HG02759 (cell line): ENCODE measurements around the gene GCH1.
A peak's percentile ranks its signal among the peaks of the same experiment; 100 is the strongest.
"Not testable (repeated sequence)": the region's sequence is repeated elsewhere in the genome, so short reads cannot be mapped to it uniquely, and the experiment has no call there.

Experiments
- ATAC-seq: cut with Tn5 transposase; IDR thresholded peaks from one replicate; pipeline ENCODE4 v1.9.1; 2021; ENCODE audit warnings: mild to moderate bottlenecking, moderate library complexity; ENCODE audit not compliant: unreplicated experiment

The GCH1 gene

DNA sequence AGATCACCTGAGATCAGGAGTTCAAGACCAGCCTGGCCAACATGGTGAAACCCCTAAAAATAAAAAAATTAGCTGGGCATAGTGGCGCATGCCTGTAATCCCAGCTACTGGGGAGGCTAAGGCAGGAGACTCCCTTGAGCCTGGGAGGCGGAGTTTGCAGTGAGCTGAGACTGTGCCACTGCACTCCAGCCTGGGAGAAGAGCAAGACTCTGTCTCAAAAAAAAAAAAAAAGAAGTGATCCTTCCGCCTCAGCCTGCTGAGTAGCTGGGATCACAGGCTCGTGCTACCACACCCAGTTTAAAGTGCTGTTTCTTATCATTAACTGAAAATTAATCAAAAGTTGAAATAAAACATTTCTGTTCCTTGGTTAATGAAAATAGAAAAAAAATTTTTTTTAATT lies 6.3 kb upstream of the GCH1 start:
- ATAC-seq: not testable (repeated sequence)

DNA sequence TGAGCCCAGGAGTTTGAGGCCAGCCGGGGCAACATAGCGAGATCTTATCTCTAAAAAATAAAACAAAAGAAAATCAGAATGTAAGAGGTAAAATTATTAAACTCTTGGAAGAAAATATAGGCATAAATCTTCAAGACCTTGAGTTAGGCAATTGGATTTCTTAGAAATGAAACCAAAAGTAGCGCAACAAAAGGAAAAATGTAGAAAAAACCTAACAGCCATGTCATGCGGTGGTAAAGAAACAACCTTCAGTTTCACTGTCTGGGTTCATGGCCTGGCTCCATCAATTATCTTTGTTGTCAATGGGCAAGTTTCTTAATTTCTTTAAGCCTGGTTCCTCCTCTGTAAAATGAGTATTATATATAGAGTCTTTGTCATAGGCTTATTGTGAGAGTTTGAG lies 5.6 kb upstream of the GCH1 start:
- no peak for ATAC-seq

DNA sequence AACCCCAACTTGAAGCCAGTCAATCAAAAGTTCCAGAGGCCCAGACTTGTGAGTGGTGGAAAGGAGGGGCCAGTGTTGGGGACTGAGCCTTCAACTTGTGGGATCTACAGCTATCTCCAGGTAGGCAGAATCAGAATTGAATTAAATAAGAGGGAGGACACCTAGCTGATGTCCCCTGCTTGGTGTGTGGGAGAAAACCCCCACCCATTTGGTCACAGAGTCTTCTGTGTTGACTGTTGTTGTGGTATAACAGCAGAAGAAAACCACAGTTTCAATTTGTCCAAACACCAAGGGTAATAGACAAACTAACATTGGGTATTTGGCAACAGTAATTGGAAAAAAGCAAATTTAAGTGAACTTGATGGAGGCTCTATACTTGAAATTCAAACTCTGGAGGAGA lies 3.4 kb upstream of the GCH1 start:
- no peak for ATAC-seq

DNA sequence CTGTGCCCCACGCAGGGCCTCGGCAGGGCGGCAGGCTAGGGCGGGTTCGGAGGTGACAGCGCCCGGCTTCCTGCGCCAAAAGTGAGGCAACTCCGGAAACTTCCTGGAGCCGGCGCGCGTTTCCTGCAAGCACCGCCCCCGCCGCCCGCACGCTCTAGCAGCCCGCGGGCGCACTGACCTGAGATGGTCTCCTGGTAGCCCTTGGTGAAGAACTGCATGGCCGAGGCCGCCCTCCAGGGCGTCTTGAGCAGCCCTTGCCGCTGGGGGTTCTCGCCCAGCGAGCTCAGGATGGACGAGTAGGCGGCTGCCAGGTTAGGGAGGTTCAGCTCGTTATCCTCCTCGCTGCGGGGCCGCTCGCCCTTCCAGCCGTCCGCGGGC lies 494 bp downstream of the GCH1 start:
- peak; percentile 57 for ATAC-seq

DNA sequence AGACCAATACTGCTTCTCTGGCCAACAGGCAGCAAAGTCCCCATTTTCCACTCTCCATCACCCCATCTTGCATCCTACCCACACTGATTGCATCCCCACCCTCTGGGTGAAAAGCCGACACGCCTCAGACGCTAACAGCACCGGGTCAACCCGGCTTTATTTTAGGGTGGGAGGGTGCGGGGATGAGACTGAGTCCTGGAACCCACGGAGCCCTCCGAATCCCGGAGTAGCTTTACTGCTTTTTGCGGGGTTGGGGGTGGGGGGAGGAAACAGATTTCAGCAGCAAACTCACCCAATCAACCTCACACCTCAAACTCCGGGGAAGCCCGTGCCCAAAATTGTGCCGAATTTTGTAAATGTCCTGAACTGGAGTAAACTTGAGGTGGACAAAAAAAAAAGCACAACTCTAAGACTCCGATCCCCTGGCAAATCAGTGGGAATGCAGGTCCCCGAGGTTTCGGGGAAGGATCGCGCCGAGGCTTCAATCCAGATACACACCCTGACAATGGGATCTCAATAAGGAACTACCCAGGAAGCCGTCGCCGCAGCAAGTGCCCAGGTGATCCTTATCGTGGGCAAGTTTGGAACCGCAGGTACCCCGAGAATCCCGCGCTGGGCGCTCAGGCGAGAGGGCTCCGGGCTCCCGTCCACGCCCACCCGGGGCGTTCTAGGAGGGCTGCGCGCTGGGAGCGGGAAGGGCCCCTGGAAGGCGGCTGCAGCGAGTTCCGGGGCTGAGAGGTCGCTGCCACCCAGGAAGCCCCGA lies 1.1 kb downstream of the GCH1 start:
- no peak for ATAC-seq

DNA sequence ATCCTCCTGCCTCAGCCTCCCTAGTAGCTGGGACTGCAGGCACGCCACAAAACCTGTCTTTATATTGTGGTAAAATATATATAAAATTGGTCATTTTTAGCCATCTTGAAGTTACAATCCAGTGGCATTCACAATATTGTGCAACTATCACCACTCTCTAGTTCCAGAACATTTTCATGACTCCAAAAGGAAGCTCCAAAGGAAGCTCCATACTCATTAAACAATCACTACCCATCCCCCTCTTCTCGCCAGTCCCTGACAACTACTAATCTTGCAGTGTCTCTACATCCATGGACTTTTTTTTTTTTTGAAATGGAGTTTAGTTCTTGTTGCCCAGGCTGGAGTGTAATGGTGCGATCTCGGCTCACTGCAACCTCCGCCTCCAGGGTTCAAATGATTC lies 3.1 kb downstream of the GCH1 start:
- no peak for ATAC-seq

DNA sequence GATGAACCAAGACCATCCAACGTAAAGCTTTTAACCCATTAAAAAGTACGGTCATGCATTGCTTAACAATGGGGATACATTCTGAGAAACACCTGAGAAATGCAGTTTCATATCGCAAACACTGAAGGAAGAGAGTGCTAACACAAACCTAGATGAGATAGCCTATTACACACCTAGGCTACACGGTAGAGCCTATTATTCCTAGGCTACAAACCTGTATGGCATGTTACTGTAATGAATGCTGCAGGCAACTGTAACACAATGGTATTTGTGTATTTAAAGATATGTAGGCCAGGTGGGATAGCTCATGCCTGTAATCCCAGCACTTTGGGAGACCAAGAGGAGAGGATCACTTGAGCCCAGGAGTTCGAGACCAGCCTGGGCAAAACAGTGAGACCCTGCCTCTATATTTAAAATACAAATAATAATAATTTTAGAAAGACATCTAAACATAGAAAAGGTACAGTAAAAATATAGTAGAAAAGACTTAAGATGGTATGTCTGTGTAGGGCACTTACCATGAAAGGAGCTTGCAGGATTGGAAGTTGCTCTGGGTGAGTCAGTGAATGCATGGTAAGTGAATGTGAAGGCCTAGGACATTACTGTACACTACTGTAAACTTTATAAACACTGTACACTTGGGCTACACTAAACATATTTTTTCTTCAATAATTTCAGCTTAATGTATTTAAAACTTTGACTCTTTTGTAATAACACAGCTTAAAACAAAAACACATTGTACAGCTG lies 4.6 kb downstream of the GCH1 start:
- not testable (repeated sequence) for ATAC-seq

DNA sequence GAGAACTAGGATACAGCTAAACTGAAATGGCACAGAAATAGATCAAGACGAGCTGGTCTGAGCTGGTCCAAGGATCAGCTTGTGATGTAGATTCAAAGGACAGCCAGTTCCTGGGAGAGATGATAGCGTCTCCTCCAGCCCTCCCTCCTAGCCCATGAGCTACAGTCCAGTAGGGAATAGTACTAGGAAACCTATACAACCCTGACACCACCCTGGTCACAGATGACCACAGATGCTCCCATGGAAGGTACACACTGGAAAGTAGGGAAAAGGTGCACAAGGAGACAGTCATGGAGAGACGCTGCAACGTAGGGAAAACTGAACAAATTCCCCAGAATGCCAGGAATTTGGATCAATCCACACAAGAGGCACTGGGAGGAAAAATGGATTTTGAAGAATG lies 6.9 kb downstream of the GCH1 start:
- ATAC-seq: no peak

DNA sequence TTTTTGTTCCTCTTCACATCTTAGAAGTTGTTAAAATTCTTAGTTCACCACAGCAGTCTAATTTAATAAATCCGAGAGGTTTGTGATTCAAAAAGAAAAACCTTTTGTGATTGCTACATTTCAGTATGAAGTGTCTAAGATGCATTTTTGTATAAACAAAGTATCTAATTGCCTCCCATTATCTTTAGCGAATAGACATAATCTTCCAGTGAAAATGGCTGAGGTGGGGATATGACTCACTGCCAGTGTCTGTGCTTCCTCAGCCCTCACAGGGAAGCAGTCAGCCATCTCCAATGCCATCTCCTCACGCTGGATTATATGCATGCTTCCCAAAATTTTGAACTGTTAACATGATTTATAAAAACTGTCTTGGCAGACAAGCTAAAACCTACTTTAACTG lies 7.6 kb downstream of the GCH1 start:
- no peak for ATAC-seq

DNA sequence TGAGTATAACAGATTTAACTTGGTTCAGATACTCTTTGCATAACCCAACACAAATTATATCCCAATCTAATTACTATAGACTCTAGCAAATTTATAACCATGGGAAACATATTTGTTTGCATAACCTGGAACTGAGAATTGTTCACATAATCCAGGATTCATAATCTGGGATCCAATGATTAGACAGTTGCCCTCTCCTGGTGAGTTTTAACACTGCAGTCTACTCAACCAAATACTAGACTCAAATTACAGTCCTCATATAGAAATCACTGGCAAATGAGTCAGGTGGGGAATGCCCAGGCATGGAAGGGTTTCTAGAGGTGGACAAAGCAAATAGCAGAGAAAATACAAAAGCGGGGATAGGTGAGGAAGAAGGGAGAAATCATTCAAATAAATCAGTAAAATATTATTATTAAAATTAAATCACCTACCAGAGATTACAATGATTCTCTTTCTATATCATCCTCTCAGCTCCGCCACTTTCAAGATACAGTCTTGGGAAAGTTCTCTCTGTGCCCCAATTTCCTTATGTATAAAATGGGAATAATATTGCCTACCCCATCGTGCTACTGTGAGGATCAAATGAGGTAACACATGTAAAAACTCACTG lies 9.4 kb downstream of the GCH1 start:
- ATAC-seq: no peak

DNA sequence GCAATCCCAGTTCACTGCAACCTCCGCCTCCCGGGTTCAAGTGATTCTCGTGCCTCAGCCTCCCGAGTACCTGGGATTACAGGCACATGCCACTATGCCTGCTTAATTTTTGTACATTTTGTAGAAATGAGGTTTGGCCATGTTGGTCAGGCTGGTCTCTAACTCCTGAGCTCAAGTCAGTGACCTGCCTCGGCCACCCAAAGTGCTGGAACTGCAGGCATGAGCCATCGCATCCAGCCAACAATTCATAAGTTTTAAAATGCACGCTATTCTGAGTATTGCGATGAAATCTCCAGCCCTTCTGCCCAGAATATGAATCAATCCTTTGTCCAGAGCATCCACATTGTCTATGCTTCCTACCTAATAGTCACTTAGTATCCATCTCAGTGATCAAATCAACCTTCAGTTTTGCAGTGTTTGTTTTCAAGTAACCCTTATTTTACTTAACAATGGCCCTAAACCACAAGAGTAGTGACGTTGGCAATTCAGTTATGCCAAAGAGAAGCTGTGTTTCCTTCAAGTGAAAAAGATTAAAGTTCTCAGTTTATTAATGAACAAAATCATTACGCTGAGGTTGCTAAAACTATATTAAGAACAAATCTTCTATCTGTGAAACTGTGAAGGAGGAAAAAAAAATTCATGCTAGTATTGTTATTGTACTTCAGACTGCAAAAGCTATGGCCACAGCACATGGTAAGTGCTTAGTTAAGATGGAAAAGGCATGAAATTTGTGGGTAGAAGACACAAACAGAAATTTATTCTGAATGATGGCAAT lies 11.0 kb downstream of the GCH1 start:
- no peak for ATAC-seq

DNA sequence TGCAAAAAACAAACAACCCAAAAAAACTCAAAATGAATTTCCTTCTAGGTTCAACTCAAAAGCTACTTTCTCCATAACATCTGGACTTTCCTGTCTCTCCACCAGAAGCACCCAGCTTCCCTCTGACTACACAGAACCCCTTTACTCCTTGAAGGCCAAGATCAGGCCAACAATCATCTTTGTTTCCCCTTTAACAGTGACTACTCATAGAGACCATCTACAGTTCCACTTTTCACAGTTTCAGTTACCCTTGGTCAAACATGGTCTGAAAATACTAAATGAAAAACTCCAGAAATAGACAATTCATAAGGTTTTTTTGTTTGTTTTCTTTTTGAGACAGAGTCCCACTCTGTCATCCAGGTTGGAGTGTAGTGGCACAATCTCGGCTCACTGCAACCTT lies 11.8 kb downstream of the GCH1 start:
- ATAC-seq: peak; percentile 85

DNA sequence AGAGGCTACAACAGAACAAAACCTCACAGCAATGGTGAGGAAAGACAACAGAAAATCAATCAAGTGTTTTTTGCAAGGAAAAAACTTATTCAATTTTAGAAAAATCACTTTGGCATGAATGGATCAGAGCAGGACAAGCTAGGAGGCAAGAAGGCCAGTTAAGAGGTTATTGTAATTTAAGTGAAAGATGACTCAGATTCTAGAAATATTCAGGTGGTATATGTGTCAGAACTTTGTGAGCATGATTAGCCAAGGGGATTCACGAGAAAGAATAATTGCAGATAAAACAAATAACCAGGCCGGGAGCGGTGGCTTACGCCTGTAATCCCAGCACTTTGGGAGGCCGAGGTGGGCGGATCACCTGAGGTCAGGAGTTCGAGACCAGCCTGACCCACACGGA lies 12.7 kb downstream of the GCH1 start:
- ATAC-seq: no peak

DNA sequence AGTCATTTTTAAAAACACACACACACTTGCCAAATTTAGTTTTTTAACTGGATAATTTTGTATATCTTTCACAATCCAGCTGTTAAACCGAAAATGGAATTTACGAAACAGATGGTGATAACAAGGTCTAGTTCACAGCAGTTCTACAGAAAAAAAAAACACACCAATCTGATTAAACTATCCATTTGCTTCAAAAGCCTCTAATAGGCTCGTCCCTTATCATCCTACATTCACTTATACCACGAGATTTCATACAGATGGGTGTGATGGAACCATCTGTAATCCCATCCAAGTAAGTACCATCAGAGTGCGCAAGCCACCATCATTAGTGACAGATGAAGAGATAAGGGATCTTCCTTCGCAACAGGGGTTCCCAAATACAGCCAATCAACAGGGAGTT lies 20.1 kb downstream of the GCH1 start:
- ATAC-seq: no peak

DNA sequence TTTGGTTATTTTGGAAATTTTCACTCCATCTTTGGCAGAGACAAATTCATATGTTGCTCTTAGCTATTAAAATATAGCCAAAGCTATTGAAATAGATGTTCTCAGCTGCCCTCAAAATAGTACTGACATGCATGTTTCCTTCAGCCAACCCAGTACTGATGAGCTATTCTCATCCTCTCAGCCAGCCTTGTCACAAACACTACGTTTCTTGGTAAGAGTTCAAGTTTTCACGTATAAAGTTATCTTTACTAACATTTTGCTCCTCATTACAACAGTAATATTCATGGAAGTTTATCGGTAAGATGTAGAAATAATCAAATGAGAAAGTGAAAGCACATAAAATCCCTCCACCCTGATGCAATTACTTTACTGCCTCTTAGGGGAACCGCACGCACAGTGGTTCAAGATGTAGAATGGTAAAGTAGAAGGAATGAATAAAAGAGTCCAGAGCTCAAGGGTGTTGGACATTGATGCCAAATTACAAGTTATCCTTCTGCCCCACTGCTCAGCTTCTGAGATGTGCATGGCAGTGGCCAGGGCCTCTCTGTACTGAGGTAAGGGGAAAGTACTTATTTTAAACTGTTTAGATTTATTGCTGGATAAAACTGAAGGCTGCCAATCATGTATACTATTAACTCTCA lies 20.7 kb downstream of the GCH1 start:
- peak; percentile 58 for ATAC-seq

DNA sequence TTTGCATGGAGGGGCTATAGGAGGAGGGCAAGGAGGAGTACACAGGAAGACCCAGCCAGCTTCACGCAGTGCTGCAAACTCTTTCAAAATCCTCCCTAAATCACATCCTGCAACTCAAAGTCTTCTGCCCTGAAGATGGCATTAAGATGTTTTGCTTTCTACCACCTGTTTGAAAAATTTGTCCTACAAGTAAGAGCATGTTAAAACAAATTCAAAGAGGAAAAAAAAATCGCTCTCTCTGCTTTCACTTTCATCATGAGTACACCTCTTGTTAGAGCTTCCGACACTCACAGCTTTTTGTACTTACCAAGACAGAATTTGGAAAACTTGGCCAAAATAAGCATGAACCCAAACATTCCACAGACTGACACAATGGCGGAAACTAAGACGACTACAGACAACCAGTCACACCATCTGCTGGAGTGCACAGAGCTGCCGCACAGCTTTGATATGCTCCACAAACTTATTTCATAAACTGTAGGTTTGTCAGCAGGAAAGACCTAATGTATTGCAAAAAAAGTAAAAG lies 21.3 kb downstream of the GCH1 start:
- peak; percentile 61 for ATAC-seq

DNA sequence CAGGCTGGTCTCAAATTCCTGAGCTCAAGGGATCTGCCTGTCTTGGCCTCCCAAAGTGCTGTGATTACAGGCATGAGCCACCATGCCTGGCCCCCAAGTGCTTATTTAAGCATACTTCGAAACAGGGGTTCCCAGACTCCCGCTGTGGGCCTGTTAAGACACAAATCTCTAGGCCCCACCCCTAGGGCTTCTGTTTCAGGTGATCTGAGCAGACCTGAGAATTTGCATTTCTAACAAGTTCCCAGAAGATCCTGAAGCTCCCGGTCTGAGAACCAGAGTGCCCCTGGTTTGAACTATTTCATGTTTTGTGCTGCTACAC lies 25.0 kb downstream of the GCH1 start:
- ATAC-seq: no peak

DNA sequence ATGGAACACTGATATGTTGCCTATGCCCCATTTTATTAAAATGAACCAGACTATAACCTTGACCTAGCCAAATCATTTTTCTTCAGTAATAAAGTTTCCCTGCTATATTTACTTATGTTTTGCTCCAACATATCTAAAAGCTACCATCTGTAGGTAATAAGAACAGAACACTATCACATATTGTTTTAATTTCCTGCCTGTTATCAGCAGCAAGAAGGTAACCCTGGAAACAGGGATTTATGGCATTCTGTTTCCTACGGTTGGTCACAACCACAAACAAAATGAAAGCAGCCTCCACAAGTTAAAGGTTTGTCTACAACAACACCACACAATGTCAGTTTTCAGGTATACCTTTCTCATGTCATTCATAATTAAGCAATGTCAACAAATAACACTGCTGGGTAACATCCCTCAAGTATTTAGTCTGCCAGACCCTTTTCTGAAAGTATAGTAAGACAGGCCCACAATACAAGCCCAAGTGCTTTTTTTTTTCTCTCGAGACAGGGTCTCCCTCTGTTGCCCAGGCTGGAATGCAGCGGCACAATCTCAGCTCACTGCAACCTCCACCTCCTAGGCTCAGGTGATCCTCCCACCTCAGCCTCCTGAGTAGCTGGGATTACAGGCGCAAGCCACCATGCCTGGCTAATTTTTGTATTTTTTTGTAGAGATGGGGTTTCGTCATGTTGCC lies 25.5 kb downstream of the GCH1 start:
- no peak for ATAC-seq

DNA sequence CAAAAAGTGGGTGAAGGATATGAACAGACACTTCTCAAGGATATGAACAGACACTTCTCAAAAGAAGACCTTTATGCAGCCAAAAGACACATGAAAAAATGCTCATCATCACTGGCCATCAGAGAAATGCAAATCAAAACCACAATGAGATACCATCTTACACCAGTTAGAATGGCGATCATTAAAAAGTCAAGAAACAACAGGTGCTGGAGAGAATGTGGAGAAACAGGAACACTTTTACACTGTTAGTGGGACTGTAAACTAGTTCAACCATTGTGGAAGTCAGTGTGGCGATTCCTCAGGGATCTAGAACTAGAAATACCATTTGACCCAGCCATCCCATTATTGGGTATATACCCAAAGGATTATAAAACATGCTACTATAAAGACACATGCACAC lies 27.0 kb downstream of the GCH1 start:
- ATAC-seq: not testable (repeated sequence)
